ENCODE results near the gene CA11. TPM values are rescaled to one million over a fixed set of nuclear protein-coding genes. Genes with fewer than 3 reads are reported as not detected.

Gene CA11
- total and polyA plus RNA-seq, 2 of the 8 experiments (the other 6 are each of a cell fraction or from before 2014, with no cell fraction given): 51.7 to 71.4 TPM

- Histone ChIP-seq H2AFZ (ENCODE audit: low read length) (no peak overlapping the region), H3K18ac (ENCODE audit: extremely low read depth, low read length) (no peak overlapping the region), H3K4me2 (ENCODE audit: insufficient read depth in 1 of 2, low read depth in 2 of 2, low read length in 2 of 2) (no peak overlapping the region), H3K27ac (ENCODE audit: low read depth, low read length) (no peak overlapping the region), H3K4me3 (ENCODE audit: extremely low read depth in 1 of 4, insufficient read depth in 2 of 4, low read depth in 3 of 4, low read length in 4 of 4) (no peak overlapping the region), H4K20me1 (replicated peaks in 1 of 2; ENCODE audit: control insufficient read depth in 1 of 2, insufficient read depth in 2 of 2, low read length in 2 of 2) (peaks cover 15 to 24% of the 10 kb centered on the region in 2 experiments), H3K79me2 (ENCODE audit: control insufficient read depth in 1 of 2, insufficient read depth in 2 of 2, low read length in 2 of 2) (peaks cover under 1 to 8% of the 10 kb centered on the region in 2 experiments; a peak in 3 of 4 replicates), H2BK120ac (replicated peaks; ENCODE audit: low read depth, low read length) (no peak overlapping the region), H3K23me2 (ENCODE audit: low read depth, low read length) (no peaks in the 10 kb centered on the region), H3K4me1 (replicated peaks in 1 of 4; ENCODE audit: control insufficient read depth in 3 of 4, insufficient read depth in 4 of 4, low read length in 3 of 4) (peaks cover 0 to 34% (median 27%) of the 10 kb centered on the region in 4 experiments; a peak in 6 of 7 replicates), H3K23ac (ENCODE audit: insufficient read length) (no peak overlapping the region), H3K36me3 (ENCODE audit: control insufficient read depth in 2 of 4, insufficient read depth in 4 of 4, low read length in 3 of 4) (peaks cover 13 to 19% (median 15%) of the 10 kb centered on the region in 4 experiments), H3K27me3 (replicated peaks in 1 of 4; ENCODE audit: control insufficient read depth in 3 of 4, extremely low read depth in 1 of 4, insufficient read depth in 3 of 4, low read length in 3 of 4) (no peaks in the 10 kb centered on the region), H2BK20ac (ENCODE audit: low read length) (no peak overlapping the region), H3K9me3 (ENCODE audit: insufficient read depth in 2 of 2, low read depth in 1 of 2, low read length in 1 of 2) (no peaks in the 10 kb centered on the region), H3K14ac (ENCODE audit: insufficient read length) (no peak overlapping the region), H2BK5ac (ENCODE audit: low read depth, low read length) (no peak overlapping the region), H3K4ac (replicated peaks; ENCODE audit: insufficient read length, low read depth, low read length) (no peak overlapping the region), H3K56ac (replicated peaks; ENCODE audit: insufficient read length, low read depth, low read length) (no peak overlapping the region), H3K79me1 (ENCODE audit: low read depth, low read length) (no peaks in the 10 kb centered on the region), H2BK15ac (ENCODE audit: low read length) (no peak overlapping the region), H4K8ac (ENCODE audit: extremely low read depth, insufficient read depth, low read length) (no peak overlapping the region), H4K91ac (replicated peaks; ENCODE audit: insufficient read length, low read length) (no peak overlapping the region), H4K5ac (ENCODE audit: insufficient read length, low read depth, low read length) (no peak overlapping the region), H2BK12ac (ENCODE audit: low read depth, low read length) (no peak overlapping the region), H2AK5ac (ENCODE audit: low read depth, low read length) (no peak overlapping the region), H3K9ac (replicated peaks in 1 of 4; ENCODE audit: extremely low read depth in 1 of 4, low read depth in 3 of 4, low read length in 3 of 4) (no peak overlapping the region)
- 91% methylated on average over 14 of the region's 14 CpGs; no CpG with 5 or more reads in 1 of the 2 experiments for WGBS, 2 experiments (ENCODE audit: extremely low coverage in 1 of 2, insufficient coverage in 1 of 2, insufficient read length in 1 of 2, insufficient replicate concordance in 2 of 2, low coverage in 1 of 2, low lambda C conversion rate in 2 of 2, missing lambda C conversion rate in 1 of 2)
- FAIRE-seq (no peak), DNase-seq (ENCODE audit: low read depth in 1 of 2, low spot score in 2 of 2) (no peak)
- CTCF ChIA-PET (ENCODE audit: partially characterized antibody): interaction anchor here (1.2 to 7.2 kb wide), 2 partner anchors 21 to 106 kb away, joined by 3 to 37 read pairs; no protein-coding TSS in a partner anchor
- POLR2A ChIA-PET (ENCODE audit: partially characterized antibody): interaction anchor here (4.2 to 30.9 kb wide), 4 partner anchors 1 to 122 kb away, joined by 14 to 788 read pairs (median 424); partner anchors contain the start of genes DBP, FAM83E, RPL18 and SPACA4
- no peak for TF ChIP-seq ATF2 (IDR thresholded peaks at IDR 0.05; ENCODE audit: low read length)
- TF ChIP-seq CEBPB (IDR thresholded peaks at IDR 0.05; ENCODE audit: low read depth, low read length): no peak
- TF ChIP-seq HDAC6 (IDR thresholded peaks at IDR 0.05; ENCODE audit: low read depth, low read length): no peak
These were observed 34.1 kb downstream of the CA11 start for GRCh38 chr19:48611872-48612271.

Measured in H1 (cell line).